ENCODE measurements around the gene RBM20. TPM values are rescaled to one million over a fixed set of nuclear protein-coding genes. Genes with fewer than 3 reads are reported as not detected.

The RBM20 gene
- total RNA-seq, 4 donors from 2014 or later: 0.24 to 3.5 (median 1.8) TPM

GRCh38 chr10:110789604-110790433 is 145.7 kb downstream of the RBM20 start:
- no peak for TF ChIP-seq CTCF (IDR thresholded peaks at IDR 0.05)
- DNase-seq (ENCODE audit: low spot score): no peak
- no peak for ATAC-seq (ENCODE audit: low FRiP score)

DNA sequence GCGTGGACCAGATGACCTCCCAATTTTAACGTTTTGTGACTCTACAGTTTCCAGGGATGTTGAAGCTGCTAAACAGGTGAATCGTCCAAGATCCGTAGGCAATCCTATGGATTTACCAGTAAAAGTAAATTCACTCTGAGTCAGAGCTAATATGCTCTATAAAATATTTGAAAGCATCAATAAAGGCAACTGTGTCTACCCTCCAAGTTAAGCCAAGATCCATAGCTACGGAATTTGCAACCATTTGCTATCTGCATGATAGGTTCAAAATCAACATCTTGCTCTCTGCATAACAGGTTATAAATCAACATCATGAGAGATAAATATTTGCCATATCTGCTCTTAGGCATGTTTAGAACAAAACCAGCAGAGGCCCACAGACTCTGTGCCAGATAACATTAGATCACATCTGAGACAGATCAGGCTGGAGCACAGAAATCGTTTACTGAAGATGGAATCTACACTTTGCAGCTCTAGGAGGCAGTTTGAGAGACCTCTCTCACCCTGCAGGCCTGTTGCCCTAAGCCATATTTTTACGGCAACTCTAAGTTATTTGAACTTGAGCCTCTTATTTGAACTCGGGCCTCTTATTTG is 146.9 kb downstream of the RBM20 start:
- DNase-seq (ENCODE audit: low spot score) (no peak), ATAC-seq (ENCODE audit: low FRiP score) (no peak)
- TF ChIP-seq CTCF (IDR thresholded peaks at IDR 0.05): no peak

DNA sequence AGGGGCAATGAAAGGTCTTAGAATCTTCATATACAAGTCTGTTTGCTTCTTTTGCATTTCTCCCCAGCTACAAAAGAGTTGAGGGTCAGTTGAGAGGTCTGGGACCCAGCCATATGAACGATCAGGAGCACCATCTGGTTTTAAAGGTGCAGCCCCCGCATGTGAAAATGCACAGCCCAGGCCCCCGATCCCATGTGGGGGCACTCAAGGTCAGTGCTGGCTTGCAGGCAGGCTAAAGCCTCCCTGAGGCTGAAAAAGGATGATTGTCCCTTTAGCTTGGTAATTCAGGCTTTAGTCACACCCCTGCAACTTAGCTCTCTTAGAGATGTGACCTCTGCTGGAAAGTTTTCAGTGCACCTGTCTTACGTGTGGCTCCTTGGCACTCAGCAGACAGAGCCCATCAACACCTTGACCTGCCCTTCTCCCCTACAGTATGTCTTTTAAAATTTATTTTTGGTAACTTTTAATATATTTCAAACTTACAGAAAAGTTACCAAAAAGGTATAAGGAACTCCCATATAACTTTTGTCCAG is 147.5 kb downstream of the RBM20 start:
- no peak for ATAC-seq (ENCODE audit: low FRiP score)
- DNase-seq (ENCODE audit: low spot score): no peak
- TF ChIP-seq CTCF (IDR thresholded peaks at IDR 0.05): no peak

DNA sequence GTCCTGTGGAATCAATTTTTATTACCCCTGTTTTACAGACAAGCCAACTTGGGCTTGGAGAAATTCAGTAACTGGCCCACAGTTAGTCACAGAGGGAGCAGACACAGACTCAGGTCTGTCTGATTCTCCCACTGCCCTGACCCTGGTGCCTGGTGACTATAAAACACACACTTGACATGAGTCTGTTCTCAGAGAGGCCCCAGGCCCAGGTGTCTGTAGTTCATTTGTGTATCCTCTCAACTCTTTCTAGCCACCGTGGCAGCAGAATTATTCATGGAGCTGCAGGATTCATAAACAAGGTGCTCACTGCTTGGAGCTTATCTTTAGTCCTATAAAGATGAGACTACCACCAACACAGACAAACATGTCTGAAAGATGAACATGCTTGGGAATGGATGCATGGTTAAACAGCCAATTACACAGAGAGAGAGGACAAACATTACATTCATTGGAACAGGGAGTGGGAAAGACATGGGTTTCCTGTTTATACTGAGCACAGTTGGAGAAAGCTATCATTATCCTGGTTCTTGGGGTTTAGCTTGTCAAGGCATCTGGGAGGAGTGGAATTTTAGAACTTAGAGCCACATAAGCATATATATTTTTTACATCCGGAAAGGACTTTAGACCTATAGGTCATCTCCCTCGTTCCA is 148.5 kb downstream of the RBM20 start:
- no peak for TF ChIP-seq CTCF (IDR thresholded peaks at IDR 0.05)
- ATAC-seq (ENCODE audit: low FRiP score) (no peak), DNase-seq (ENCODE audit: low spot score) (no peak)

- no peak for ATAC-seq (ENCODE audit: low FRiP score)
- no peak for DNase-seq (ENCODE audit: low spot score)
- TF ChIP-seq CTCF (IDR thresholded peaks at IDR 0.05): no peak
Measured at GRCh38 chr10:110793128-110793812, 149.1 kb downstream of the RBM20 start.

GRCh38 chr10:110793886-110794285 is 149.8 kb downstream of the RBM20 start:
- no peak for DNase-seq (ENCODE audit: low spot score)
- TF ChIP-seq CTCF (IDR thresholded peaks at IDR 0.05): no peak
- no peak for ATAC-seq (ENCODE audit: low FRiP score)
